Measurements from ENCODE around the gene BCL2L12.

- TF ChIP-seq CTCF (IDR thresholded peaks at IDR 0.05; ENCODE audit: insufficient read depth, low read depth, low read length), result no peak
- no peak for TF ChIP-seq EZH2 (IDR thresholded peaks at IDR 0.05; ENCODE audit: insufficient read depth, low read length)
Observed at GRCh38 chr19:49669516-49669915, 3.8 kb downstream of the BCL2L12 start.
